NK-92 treated with Interleukin-12 subunit alpha and Interleukin-12 subunit beta, amount 100 ng/mL, for 24 hours (cell line): Measurements from ENCODE around the gene KCNMB2.

ENCODE experiments used
- DNase-seq: peaks from one replicate; lab custom pipeline; 2025; lab: John Stamatoyannopoulos, UW

KCNMB2 gene

DNA sequence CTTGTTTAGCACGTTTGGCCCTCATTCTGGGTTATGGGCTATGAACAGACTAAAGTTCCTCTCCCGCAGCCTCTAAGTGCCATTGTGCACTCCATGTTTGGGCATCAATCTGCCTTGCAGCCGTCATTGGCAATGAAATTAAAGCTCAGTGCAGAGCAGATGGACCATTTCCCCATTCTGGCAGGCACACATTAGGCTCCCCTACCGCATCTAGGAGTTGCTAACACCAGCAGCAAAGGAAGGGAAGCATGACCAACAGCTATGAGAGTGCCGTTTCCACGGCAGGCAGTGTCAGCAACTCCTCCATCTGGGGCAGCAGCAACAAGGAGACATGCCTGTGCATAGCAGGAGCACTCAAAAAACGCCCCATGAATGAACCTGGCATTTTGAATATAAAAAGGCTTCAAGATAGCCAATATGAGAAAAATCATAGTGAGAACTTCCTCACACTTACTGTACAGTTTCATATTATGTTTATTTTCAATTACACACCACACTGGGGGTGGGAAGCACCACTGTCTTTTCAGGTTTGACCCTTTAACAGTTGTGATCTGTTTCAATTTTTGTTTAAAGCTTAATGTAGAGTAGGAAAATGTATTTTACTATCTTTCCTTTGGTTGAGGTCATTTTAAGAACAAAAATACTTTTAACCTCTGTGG, 218.7 kb downstream of the KCNMB2 start:
- no peak for DNase-seq

DNA sequence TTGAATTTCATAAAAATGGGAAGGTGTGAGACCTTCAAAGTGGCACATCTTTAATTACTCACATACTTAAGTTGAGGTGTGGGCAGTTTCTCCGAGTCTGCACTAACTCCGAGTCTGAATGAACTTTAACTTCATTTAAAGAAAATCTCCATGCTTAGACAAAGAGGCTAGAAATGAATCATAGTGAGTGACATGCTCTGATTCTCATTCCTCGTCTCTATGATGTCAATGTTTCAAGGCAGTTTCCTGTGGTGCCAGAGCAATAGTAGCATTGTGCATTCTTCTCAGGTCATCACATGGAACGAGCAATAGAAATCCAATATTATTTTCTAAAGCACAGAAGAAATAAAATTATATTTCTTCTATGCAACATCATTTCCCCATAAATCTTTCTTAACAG, 224.8 kb downstream of the KCNMB2 start:
- no peak for DNase-seq

DNA sequence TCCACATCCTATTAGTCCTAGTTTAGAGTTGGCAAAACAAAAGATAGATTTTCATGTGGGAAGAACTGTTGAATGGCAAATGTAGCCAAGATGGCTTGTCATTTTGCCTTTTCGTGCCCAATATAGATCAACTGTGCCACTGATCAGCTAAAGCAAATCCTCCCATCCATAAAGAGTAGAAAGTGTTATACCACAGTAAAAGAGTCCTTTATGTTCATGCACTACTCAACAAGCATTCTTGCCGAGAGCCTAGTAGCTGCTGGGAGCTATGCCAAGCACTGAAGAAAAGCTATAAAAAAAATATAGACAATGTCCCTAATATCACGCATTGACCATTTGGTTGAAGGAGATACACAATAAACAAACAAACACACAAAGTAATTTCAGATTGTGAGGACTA, 225.2 kb downstream of the KCNMB2 start:
- DNase-seq, result no peak

DNA sequence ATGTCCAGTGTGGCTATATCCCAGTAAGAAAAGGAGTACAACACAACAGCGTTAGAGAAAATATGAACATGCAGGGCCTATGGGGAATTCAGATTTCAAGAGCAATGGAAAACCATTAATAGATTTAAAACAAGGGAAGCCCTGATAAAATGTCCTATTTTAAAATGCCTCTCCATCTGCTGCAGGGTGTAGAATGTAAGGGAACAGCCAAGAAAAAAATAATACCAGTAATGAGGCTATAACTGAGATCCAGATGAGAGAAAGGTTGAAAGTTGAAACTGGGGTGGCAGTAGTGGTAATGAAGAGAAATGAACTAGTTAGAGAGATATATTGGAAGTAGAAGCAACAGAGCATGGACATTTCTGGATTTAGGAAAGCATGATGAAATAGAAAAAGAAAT, 226.1 kb downstream of the KCNMB2 start:
- no peak for DNase-seq

DNA sequence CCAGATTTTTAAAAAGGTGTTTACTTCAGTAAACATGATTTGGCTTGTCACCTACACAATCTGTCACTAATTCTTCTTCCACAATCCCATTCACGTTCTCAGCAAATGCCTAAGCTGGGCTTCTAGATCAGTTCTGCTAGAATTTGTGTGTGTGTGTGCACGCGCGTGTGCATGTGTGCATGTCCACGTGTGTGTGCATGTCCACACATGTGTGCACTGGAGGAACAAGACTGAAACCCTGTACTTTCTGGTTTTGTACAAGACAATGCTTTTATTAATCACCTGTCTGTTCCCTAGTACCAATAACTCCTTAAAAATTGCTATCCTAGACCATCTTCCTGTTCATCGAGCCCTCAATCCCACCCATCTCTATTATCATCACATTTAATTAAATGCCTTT, 229.2 kb downstream of the KCNMB2 start:
- no peak for DNase-seq

DNA sequence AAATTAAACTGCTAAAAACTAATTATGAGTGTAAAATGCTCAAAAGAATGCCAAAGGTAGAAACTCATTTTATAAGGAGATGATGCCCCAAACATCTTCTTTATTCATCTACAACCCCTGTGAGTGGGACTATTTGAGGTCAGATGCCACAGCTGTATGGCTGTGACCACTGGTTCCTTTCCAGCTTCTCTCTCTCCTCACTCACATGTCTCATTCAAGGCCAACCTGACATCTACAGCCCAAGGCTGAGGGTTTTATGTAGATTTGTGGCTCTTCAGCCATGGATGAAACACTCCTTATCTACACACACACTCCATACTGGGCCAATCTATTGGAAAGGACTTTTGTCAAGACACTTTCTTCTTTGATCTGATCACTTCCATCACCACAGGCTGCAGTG, 231.3 kb downstream of the KCNMB2 start:
- no peak for DNase-seq

DNA sequence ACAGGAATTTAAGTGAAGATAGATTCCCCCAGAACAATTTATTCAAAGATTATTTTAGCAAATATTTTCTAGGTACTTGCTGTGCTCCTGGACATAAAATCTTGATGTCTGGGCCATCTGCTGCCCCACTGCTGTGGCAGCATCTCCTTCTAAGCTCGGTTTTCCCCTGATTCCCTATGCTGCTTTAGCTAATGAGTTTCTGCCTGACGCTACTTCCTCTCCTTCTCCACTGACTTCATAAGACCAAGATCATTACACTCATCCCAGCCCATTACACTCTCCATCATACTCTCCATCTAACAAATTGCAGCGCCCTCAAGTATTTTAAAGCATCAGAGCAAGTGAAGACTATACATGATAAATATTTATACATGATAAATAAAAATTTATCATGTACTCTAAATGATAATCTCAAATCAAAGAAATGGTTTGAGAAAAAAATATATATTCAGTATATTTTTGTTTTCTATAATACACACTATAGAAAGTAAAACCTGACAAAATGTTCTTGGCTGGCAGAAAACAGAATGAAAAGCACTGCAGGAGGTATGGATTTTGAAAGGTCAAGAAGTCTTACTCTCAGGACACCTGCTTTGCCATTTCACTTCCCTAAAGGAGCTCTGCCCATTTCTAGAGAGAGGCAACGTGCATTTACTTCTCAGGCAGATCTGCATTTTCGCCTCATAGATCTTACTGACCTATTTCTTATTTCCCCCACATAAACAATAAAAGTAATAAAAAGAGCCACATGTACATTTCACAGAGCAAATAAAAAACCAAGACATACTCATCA, 232.0 kb downstream of the KCNMB2 start:
- no peak for DNase-seq

DNA sequence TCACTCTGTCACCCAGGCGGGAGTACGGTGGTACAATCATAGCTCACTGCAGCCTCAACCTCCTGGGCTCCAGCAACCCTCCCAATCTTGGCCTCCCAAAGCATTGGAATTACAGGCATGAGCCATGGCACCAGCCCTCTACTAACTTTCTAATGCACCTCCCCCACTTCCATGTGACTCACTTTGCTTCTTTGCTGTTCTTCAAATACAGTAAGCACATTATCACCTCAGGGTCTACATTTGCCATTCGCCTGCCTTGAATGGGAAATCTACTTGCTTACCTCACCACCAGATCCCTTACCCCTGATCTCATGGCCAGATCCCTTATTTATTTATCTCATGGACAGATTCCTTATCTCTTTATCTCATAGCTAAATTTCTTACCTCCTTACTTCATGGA, 235.3 kb downstream of the KCNMB2 start:
- no peak for DNase-seq

DNA sequence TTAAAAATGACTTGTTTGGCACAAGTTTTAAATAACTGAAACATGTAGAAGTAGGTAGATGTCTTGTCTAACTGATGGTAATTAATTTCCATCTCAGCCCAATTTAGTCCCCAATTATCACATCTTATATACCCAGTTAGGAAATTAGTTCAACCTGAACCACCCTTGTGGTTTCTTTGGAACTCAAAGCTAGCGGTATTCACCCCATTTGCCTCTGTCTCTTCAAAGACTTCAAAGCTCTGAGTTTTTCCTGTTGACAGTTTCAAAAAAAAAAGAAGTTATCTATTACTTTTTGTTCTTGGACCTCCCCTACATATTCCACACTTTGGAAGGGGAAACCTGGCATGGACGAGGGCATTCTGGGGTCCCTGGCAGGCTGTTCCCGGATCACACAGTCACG, 236.5 kb downstream of the KCNMB2 start:
- no peak for DNase-seq

DNA sequence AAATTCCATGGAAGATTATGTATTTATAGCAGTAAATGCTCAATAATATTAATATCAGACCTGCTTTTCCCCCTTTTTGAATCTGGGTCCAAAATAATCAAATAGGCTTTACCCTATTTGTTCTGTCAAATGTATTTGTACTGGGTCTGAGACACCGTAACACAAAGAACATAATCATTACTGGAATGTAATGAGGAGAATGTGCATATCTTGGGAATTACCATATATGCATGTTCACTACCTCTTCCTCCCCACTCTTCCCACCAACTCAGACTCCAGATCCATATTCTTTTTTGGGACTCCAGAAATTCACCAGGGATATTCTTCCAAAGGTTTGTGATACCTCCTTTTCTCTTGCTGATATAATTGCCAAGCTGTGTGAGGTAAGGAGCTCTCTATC, 237.1 kb downstream of the KCNMB2 start:
- DNase-seq, result no peak

DNA sequence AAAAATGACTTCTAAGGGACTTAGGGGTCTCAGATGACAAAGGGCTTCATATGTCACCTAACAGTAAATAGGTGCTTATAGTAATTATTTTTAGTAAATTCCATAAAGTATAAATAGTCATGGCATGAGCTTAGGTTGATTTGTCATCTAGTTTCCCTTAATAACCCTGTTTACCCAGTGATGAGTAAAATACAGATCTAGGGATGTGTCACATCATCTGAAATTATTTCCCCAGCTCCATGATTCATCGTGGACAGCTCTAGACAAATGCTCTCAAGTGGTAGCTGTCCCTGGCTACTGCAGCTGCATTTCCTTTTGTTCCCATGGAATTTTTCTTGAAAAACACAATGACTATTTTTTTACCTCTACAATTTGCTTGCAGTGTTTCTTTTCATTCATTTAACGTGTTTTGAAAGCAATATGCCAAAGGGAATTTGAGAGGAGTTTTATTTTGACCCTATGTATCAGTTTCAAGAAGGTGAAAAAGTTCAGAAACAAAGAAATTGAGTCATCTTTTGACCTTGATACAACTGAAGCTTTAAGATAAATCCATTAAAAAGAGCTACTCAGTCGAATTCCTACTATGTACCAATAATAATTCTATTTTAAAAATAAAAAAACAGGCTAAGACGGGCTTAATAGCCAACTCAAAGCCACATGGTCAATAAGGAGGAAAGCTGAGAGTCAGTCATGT, 241.6 kb downstream of the KCNMB2 start:
- no peak for DNase-seq

DNA sequence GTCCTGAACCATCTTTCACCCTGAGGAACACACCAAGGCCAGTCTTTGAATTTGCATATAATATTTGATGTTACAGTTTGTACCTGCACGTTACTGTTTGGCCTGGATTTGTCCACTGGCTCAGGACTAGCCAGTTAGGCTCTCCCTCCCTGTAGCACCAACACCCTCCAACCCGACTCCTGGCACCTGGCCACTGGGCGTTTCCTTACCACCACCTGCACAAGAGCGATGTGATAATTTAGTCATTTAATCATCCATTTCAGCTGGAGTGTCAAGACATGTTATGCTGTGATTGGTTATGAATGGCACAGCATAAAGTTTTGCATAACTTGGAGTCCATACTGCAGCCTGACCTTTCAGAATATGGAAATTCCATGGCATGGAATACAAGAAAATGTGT, 242.4 kb downstream of the KCNMB2 start:
- DNase-seq, result no peak

DNA sequence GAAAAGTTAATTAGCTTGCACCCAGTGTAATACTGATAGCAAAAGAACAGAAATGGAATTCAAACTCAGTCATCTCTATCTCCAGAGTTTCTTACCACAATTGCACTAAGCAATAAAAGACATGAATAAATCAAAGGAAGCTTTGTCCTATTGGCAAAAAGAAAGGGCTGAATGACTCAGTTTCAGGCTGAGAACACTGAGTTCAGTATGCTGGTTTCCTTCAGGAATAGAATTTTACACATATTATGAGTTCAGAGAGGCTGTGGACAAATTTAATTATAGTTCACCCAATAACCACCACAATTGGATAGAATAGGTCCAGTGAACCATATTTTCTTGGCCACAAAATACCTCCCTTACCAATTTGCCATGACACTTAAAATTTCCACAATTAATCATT, 249.7 kb downstream of the KCNMB2 start:
- no peak for DNase-seq

DNA sequence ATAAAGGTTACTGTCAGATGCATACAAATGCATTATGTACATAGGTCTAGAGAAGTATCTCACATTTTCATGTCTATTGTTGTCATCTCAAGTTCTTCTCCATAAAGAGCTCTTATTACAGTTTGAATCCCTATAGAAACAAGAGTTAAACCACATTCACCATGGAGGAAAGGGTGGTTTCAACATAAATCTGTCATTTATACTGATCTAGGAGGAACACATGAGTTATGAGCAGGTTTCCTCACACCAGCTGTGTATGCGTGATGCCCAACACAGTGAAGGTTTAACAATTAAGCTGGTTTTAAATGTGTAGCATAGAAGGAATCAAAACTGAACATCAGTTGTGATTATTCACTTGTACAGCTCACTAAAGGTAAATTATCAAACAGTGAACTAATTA, 251.7 kb downstream of the KCNMB2 start:
- DNase-seq, result no peak

DNA sequence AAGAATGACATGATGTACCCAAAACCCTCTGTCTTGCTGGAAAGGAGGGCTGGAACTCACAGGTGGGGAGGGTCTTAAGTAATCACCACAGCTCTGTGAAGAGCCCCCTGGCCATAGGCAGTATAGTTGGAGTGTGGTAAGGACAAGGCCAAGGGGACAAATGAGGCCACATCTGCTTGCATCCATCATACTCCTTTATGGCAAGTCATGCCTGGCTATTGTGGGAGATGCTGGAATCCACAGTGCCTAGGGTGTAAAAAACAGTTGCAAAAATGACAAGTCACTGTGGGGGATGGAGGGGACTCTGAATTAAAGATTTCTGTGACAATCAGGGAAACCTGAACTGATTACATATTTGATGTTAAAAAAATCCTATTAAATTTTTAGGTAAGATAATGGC, 258.5 kb downstream of the KCNMB2 start:
- no peak for DNase-seq

DNA sequence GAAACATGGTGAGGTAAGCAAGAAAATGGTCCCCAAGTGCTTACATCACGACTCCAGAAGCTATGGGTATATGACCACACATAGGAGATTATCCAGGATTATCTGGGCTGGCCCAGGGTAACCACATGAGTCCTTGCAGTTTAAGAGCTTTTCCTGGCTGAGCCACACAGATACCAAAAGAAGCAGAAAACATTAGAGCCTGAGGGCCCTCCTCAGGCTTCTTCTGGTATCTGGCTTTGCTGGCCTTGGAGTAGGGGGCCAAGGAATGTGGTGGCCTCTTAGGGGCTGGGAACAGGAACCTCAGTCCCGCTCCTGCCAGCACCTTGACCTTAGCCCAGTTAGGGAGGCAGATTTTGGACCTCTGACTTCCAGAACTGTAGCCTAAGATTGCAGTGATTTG, 259.1 kb downstream of the KCNMB2 start:
- no peak for DNase-seq

DNA sequence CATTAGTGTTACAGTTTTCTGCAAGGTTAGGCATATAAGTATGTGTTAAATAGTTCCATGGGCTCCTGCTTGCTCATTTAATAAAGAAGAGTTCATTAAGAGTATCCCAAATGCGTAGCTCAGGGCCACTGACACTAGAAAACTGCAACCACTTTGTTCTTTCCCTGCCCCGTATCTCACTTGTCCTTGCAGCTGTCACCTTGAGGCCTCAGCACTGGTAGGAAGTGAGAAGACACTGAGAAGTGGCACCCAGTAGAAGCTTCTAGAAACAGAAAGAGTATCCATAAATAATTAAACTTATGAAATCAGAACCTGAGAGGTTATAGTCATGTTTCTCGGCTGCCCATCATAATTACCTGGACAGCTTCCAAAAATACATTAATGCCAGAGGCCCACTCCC, 266.0 kb downstream of the KCNMB2 start:
- DNase-seq, result no peak

DNA sequence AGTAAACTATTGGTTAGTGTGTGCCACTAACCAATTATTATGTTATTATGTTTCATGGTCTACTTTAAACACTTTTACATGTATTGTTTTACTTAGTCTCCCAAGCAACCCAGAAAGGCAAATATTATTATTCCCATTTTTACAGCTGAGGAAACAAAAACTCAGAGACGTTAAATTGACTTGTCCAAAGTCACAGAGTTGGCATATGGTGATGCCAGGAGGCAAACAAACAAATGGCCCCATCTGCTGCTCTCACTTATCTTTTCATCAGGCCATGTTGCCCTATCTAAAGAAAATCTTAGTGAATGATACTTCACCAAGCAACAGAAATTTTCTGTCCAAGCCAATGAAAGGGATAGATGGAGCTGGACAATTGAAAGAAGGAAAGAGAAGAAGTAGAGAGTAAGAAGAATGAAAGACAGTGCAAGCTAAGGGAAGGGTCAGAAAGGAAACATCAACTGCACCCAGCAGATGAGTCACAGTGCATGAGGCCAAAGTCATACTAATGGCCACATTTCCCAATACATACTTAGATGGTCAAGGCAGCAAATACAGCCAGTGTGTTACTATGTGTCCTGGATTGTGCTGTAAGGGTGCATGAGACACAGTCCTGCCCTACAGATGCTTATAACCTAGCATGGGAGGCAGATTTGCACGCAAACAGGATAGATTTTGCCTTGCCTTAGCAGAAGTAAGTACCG, 266.9 kb downstream of the KCNMB2 start:
- no peak for DNase-seq

DNA sequence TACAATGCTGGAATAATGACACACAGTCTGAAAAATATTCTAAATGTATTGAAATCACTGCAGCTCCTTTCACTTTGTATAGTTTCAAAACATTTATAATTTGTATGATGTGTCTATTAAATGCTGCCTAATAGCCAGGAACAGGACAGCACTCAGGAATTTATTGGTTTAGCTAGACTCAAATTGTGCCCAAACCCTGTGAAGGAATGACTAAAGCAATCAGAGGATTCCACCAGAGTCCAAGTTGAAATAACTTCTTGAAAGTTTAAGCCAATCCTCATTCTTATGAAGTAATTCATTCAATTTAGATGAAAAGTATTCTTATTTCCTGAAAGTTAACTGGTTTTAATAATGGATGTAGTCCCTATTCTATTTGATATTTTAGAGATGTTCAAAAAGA, 268.4 kb downstream of the KCNMB2 start:
- no peak for DNase-seq

DNA sequence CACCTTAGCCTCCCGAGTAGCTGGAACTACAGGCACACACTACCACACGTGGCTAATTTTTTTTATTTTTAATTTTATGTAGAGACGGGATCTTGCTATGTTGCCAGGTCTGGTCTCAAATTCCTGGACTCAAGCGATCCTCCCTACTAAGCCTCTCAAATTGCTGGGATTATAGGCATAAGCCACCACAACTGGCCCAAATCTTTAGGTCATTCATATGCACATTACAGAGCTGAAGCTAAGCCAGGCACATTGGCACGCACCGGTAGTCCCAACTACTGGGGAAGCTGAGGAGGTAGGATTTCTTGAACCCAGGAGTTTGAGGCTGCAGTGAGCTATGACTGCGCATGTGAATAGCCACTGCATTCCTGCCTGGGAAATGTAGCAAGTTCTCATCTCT, 269.5 kb downstream of the KCNMB2 start:
- no peak for DNase-seq

DNA sequence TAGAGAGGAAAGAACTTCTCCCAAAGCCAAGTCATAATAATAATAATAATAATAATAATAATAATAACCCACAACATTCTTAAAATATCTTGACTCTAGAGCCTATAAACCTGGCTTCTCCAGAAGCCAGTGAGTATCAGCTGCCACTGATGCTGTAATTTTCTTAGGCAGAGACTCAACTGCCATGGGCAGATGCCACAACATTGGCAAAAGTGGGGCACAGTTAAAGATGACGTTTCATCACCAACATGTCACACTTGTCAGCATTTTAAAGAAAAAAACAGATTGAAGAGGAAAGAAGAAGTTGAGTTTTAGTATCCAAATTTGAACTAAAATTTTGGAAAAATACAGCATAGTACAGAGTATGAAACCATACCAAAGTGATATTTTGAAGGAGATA, 270.4 kb downstream of the KCNMB2 start:
- no peak for DNase-seq

DNA sequence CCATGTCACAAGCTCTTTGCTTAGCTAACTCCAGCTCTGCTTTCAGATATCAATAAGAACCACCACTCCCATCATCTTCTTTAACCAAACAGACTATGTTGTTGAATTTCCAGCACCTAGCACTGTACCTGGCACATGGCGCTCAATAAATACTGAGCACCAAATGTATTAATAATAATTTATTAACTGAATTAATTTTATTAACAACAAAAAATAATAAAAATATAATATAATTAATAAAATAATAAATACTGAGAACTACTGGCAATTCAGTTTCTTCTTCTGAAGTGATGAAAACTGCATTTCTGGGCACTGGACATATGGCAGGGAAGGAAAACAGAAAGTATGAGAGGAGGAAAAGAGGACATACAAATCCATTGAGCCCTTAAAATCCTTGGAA, 271.5 kb downstream of the KCNMB2 start:
- no peak for DNase-seq

DNA sequence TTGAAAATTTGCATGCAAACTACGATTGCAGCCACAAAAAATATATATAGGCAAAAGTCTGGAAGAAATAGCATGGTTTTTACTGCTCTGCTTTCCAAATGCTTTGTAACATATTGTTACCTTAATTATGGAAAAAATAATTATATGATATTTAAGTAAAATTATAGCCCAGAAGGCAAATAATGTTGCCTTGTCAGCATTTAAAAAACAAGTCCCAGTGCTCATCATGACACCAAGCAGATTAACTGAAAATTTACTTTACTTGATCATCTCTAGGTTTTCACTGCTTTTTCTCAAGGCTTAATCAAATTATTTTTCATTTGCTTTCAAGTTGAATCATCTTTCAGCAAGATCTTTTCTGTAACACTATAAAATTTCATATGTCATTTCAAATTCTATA, 272.5 kb downstream of the KCNMB2 start:
- no peak for DNase-seq
